ENCODE data around the gene YWHAE.
"Not testable (repeated sequence)": the region's sequence is repeated elsewhere in the genome, so short reads cannot be mapped to it uniquely, and the experiment has no call there.

Gene YWHAE

DNA sequence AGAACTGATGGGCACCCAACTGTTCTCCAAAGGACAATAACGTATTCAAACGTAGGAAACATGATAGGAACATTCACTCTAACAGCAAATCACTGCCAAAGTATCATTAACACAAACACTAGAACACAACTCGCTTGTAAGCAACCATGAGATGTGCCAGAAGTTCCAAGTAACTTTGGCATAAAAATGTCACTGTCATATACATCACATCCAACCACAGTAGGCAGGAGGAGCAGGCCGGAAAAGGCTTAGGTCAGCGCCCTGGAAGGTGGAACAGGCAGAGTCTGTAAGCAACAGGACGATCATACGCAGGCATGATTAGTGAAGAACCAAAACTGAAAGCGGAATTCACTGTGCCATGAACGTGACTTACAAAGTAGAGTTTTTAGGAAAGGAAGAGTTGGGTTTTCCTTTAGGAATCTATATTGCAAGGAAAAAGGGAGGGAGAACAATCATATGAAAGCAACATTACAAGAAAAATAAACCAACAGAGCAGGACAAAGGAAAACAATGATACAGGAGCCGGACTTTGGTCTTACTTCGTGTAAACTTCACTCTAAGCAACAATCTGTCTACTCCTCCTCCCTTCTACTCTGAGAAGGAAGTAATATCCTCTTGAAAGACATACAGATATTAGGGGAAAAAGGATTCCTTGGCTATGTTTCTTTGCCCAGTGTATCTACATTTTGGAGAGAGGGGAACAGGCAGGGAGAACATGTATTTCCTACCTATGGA, 52.3 kb downstream of the YWHAE start:
- Histone ChIP-seq H3K27ac (peak overlapping the region in 12 of 21 experiments; percentile 14 to 67 (median 48)), H3K4me3 (no peak overlapping the region)

DNA sequence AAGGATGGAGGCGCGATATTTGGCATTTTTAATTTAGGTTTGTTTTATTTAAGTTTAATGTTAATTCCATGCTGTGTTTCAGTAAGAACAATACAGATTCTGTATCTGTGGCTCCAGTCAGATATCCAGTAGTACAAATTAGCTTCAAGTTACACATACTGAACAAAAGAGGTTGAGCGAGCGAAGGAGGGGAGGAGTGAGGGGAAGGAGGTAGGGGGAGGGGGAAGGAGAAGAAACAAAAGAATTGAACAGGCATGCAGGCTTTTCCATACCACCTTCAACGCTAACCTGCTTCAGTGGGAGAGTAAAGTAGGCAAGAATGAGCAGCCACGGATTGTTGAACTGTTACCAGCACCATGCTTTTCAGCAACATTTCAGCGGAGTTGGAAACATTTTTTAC, 55.5 kb downstream of the YWHAE start:
- H3K4me3 ChIP-seq, result no peak overlapping the region
- no peak overlapping the region for H3K27ac ChIP-seq

DNA sequence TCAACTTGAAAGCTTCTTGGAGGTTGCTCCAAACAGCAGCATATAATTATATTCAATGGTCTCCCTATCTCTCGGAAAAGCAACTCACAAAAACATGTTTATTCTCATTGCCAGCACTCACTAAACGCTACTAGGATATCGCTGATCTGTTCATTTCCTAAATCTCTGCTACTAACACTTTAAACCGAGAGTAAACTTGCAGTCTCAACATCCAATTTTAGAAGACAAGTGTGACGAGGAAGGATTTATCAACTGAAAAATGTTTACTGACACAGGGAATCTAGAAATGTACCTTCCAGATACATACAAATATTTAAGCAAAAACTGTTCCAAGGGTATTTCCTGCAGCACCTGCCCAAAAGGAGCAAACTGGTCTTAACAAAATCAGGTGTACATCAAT, 56.5 kb downstream of the YWHAE start:
- Histone ChIP-seq H3K4me3 (no peak overlapping the region), H3K27ac (no peak overlapping the region)

DNA sequence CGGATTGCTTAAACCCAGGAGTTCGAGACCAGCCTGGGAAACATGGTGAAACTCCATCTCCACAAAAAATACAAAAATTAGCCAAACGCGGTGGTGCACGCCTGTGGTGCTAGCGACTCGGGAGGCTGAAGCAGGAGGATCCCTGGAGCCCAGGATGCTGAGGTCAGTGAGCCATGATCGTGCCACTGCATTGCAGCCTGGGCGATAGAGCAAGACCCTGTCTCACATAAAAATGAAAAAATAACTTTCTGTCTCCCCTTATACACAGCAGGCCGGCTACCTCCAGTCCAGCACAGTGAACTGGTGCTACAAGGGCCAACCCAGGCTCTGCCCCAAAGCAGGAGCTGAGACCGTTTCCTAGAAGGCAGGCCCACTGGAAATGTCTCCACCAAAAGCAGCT, 59.7 kb downstream of the YWHAE start:
- H3K4me3 ChIP-seq, result no peak overlapping the region
- no peak overlapping the region for H3K27ac ChIP-seq

DNA sequence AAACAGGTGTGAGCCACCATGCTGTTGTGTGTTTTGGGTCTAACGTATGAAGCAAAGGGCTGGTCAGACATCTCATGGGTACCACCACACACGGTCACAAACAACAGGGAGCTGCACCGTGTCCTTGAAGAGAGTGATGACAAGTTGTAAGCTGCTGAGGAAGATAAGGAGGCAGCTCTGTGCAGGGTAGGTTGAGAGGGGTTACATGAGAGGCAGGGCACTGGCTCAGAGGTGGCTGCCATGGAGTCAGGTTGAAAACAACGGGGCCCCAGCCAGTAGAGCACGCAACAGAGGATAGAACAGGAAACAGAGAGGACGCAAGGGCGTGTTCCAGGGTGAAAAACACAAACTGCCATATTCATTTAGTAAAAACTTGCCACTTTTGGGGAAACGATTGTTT, 68.3 kb downstream of the YWHAE start:
- H3K27ac ChIP-seq, result no peak overlapping the region
- H3K4me3 ChIP-seq, result no peak overlapping the region

DNA sequence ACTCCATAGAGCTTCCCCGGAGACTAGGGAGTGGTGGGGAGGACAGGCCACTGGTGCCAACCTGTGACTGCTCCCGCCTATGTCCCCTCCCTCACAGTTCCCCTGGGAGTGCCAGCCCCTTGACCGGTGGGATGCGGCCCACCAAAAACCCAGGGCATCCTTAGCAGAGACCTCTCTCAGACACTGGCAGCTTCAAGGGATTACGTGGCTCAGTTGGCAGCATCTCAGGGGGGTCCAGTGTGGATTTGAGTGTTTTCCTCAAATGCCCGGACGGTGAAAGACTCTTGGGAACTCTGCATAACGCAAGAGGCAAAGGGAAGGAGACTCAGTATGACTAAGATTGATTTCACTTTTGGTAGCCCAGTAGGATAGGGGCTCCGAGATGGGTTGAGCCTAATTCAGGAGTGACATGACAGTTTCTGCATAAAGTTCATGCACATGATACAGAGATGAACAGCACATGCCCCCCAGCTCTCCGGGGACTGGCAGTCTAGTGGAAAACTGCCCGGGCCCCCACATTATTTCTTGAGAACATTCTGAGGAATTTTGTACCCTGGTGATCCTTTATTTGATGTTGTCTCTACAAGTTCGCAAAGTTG, 70.2 kb downstream of the YWHAE start:
- Histone ChIP-seq H3K27ac (no peak overlapping the region), H3K4me3 (no peak overlapping the region)

DNA sequence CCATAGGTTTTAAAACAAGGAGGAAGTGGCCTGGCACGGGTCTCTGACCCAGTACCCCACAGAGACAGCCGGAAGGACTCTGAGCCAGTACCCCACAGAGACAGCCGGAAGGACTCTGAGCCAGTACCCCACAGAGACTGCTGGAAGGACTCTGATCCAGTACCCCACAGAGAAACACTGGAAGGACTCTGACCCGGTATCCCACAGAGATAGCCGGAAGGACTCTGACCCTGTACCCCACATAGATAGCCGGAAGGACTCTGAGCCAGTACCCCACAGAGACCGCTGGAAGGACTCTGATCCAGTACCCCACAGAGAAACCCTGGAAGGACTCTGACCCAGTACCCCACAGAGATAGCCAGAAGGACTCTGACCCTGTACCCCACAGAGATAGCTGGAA, 71.6 kb downstream of the YWHAE start:
- Histone ChIP-seq H3K4me3 (no peak overlapping the region), H3K27ac (no peak overlapping the region)

DNA sequence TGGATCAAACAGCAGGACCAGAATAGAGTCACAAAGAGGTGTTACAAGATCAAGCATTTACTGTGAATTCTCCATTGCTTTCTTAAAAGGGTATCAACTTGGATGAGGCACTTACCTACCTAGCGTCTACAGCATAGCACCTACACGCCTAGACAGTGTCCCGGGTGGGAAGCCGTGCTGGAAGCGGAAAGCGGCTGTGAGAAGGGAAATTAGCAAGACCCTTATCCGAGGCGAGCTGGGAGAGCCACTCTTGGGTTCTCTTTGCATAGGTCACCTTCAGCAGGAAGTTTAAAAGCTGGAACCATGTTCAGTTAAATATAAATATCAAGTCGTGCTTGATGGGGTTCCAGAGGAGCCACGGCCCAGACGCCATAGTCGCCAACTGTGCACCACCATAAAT, 74.3 kb downstream of the YWHAE start:
- Histone ChIP-seq H3K4me3 (no peak overlapping the region), H3K27ac (no peak overlapping the region)

DNA sequence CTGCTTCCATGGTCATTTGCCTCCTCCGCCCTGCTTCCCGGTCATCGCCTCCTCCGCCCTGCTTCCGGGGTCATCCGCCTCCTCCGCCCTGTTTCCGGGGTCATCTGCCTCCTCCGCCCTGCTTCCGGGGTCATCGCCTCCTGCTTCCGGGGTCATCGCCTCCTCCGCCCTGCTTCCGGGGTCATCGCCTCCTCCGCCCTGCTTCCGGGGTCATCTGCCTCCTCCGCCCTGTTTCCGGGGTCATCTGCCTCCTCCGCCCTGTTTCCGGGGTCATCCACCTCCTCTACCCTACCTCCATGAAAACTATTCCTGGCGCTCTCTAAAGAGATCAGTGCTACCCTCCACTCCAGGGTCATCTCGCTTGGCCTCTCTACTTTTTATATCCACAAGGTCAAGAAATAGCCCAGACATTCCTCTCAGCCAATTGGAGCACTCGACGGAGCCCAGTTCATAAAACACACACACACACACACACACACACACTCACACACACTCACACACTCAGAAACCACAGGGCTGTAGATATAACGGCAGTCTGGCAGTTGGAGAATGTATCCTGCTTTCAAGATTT, 75.7 kb downstream of the YWHAE start:
- Histone ChIP-seq H3K4me3 (no peak overlapping the region), H3K27ac (no peak overlapping the region)

DNA sequence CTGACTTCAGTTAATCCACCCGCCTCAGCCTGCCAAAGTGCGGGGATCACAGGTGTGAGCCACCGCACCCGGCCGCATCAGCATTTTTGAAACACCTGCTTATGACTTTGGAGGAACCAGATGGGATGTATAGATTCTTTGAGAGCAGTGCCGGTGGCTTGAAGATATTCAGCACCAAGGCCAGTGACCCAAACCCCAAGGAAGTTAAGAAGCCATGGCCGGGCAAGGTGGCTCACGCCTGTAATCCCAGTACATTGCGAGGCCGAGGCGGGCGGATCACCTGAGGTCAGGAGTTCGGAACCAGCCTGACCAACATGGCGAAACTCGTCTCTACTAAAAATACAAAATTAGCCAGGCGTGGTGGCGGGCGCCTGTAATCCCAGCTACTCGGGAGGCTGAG, 76.7 kb downstream of the YWHAE start:
- H3K27ac ChIP-seq, result no peak overlapping the region
- no peak overlapping the region for H3K4me3 ChIP-seq

DNA sequence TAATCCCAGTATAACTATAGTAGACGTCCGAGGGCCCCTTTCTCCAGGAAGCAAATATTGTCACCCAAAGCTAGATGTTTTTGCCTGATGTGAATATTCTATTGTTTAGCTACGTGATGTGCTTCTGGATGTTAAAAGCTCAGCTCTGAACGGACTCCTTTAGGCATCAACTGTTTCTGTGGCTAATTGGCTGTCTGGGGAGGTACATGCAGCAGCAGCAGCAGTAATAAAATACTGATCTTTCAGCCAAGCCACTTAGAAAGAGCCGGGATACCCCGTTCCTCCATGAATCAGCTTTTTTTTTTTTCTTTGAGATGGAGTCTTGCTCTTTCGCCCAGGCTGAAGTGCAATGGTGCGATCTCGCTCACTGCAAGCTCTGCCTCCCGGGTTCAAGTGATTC, 77.5 kb downstream of the YWHAE start:
- Histone ChIP-seq H3K4me3 (no peak overlapping the region), H3K27ac (no peak overlapping the region)

DNA sequence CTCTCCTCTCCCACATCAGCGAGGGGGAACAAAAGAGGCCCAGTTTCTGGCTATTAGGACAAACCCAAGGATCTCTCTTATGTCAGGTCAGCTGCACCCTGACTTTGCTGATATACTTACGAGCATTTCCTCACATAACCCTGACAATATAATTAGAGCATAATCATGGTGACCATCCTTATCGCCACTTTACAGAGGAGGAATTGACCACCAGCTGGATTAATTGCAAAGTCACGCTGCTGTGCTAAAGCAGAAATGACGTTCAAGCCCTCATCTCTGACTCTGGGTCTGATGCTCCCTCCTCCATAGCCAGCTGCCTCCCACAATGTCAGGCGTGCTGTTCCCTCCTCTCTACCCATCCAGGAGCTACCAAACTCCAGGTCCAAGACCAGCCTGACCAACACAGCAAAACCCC, 78.0 kb downstream of the YWHAE start:
- no peak overlapping the region for H3K27ac ChIP-seq
- no peak overlapping the region for H3K4me3 ChIP-seq

DNA sequence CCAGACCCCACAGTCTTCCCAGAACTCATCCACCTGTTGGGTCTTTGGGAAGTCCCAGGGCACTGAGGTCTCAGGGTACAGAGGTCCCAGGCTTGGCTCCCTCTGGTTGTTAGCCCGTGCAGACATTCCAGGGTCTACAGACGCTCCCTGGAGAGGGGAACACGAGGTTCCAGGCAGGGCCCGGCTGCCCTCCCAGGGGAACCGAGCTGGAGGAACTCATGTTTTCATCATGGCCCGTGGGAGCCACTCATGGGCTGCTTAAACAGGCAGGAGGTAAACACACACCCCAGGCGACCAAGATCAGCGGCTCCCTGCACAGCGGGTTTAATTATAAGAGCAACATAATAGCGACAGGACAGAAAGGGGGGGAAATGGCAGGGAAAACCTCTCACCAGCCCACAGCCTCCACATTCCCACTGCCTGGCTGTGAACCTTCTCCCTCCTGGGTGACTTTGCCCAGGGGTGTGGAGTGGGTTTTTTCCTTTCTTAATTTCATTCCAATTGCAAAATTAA, 84.1 kb downstream of the YWHAE start:
- H3K4me3 ChIP-seq, result no peak overlapping the region
- no peak overlapping the region for H3K27ac ChIP-seq

DNA sequence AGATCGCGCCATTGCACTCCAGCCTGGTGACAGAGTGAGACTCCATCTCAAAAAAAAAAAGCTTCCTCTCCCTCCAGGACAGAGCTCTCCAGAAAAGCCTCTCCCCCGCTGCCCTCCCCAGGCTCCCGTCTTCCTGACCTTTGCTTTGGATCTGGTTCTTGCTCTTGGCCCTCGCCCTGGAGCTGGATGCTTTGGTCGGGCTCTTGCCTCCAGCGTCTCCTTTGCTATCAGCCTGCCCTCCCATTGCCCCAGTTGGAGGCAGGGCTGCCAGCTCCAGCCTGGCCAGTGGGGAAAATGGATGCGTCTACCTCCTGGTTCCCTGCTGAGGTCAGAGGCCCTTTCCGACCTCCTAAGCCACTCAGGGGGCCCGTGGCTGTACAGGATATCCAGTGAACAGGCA, 84.6 kb downstream of the YWHAE start:
- no peak overlapping the region for H3K27ac ChIP-seq

DNA sequence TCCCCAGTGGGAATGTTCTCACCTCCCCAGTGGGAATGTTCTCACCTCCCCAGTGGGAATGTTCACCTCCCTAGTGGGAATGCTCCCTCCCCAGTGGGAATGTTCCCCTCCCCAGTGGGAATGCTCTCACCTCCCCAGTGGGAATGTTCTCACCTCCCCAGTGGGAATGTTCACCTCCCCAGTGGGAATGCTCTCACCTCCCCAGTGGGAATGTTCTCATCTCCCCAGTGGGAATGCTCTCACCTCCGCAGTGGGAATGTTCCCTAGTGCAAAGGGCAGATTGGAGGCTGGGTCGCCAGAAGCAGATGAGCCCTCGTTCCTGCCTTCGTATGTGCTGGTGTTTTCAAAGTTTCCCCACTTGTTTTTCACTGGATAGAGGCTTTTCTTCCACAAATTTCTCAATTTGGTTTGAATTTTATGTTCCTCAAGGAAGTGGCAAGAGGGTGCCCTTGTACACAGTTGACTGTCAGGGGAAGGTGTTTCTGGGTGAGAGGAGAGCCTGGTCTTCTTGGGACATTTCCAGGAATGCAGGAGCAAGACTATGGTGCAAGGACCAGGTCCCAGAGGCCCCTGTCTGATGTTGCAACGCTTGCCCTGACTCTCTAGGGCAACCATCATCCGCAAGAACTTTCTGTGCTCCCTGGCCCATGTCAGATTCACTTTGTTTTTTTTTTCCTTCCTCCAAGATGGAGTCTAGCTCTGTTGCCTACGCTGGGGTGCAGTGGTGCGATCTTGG, 86.6 kb downstream of the YWHAE start:
- Histone ChIP-seq H3K27ac (no peak overlapping the region), H3K4me3 (no peak overlapping the region)

More for the DNA sequence above, 84.6 kb downstream of the YWHAE start:
- no peak overlapping the region for H3K4me3 ChIP-seq

DNA sequence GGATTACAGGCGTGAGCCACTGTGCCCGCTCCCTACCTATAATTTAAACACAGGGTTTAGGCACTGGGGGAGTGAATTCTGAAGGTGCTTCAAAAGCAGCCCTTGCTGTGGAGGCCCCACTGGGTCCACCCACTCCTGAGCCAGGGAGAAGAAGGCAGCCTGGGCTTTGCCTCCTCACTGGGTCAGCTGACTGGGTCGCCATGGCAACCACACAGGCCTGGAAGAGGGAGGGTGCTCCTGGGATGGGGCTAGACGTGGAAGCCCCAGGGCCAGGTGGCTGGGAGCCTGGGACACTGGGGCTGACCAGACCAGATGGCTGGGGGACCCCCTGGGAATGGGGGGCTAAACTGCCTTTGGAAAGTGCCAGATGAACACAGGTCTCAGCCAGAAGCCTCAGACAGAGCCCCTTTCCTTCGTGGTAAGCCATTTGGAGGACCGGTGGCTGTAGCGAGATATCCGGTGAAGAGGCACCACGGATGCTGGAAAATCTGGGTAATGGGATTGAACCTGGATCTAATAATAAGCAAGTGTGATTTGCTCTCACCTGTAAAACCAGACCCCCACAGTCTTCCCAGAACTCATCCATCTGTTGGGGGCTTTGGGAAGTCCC, 87.7 kb downstream of the YWHAE start:
- H3K4me3 ChIP-seq, result no peak overlapping the region
- H3K27ac ChIP-seq, result no peak overlapping the region

DNA sequence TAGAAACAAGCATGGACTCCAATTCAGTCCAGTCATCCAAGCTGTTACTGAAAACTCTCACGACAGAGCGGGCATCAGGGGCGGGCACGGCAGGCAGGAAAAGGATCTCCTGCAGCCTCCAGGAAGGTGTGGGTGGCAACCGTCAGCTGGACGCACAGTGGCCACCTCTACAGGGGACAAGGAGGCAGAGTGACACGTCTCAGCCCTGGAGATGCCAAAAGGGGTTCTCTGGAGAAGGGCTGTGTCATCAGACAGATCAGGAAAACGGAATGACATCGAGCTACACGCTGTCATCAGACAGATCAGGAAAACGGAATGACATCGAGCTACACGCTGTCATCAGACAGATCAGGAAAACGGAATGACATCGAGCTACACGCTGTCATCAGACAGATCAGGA, 92.2 kb downstream of the YWHAE start:
- not testable (repeated sequence) for H3K27ac ChIP-seq, H3K4me3 ChIP-seq

DNA sequence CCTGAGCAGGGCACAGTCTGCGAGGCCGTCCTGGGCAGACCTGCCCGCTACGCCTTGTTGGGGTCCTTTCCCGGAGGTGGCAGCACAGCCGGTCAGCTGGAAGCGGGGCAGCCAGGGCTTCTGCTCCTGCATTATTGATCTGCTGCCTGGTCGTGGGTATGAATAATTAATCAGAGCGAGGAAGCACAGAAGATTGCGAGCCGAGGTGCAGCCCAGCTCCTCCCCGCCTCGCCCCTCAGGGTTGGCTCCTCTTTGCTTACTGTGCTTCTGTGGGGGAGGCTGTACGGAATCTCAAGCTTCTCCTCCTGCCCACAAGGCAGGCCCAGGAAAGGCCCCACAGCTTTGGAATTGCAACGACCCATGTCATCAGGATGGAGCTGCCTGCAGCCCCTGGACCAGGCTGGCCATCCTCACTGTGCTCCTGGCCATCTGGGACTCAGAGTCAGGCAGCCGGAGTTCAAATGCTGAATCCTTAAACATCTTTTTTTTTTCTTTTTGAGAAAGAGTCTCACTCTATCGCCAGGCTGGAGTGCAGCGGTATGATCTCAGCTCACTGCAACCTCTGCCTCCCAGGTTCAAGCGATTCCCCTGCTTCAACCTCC, 95.0 kb downstream of the YWHAE start:
- Histone ChIP-seq H3K27ac (no peak overlapping the region), H3K4me3 (no peak overlapping the region)

DNA sequence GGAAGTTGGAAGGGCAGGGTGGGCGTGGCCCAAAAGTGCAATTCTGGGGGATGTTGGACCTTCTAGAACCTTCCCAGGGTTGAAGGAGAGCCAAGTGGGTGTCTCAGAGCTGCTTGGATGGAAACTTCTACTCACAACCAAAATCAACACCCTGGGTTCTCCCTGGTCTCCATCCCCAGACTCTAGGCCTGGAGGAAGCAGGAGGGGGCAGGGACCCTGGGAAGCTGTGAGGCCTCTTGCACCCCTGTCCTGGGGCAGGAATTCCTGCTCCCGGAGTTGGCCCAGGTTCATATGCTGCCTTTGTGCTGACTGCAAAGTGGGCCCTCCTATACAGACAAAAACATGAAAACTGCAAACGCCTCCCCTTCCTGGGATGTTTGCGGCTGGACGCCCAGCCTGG, 95.5 kb downstream of the YWHAE start:
- no peak overlapping the region for H3K27ac ChIP-seq
- no peak overlapping the region for H3K4me3 ChIP-seq

DNA sequence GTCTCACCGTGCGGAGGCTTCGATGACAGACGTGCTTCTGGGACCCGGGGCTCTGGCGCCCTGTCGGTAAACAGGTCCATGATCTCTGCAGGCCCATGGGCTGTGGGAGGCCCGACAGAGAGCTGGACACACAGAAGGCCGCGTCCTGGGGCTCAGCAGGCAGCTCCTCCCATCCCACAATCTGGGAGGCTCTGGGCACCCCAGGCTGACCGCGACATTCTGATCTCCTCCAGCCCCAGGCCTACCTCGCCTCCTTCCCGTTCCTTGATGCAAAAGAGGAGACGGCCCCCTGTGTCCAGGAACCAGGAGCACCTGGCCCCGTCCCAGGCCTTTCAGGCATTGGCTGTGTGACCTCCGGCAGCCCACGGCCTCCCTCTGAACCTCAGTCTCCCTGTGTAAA, 97.3 kb downstream of the YWHAE start:
- no peak overlapping the region for H3K4me3 ChIP-seq
- no peak overlapping the region for H3K27ac ChIP-seq
